ENCODE measurements around the gene KLK8. TPM values are rescaled to one million over a fixed set of nuclear protein-coding genes. Genes with fewer than 3 reads are reported as not detected.

KLK8 gene
- total and polyA plus RNA-seq, 4 donors, result not detected

- no peak overlapping the region for H3K27ac ChIP-seq (ENCODE audit: low read depth in 1 of 2, low read length in 2 of 2)
- H3K27me3 ChIP-seq (ENCODE audit: control insufficient read depth in 4 of 4, insufficient read depth in 4 of 4, low read length in 3 of 4), result peaks cover 0 to 8% (median 0%) of the 10 kb centered on the region in 4 donors
- no peaks in the 10 kb centered on the region for H3K4me1 ChIP-seq (ENCODE audit: control insufficient read depth in 4 of 4, insufficient read depth in 4 of 4, low read length in 3 of 4)
- DNase-seq (ENCODE audit: low spot score), result no peak
- 54% methylated on average over 18 of the region's 18 CpGs for WGBS
- H3K4me3 ChIP-seq (ENCODE audit: low read depth in 1 of 3, low read length in 3 of 3), result no peak overlapping the region
- H3K36me3 ChIP-seq (ENCODE audit: control insufficient read depth in 4 of 4, insufficient read depth in 3 of 4, low read depth in 1 of 4, low read length in 3 of 4), result no peaks in the 10 kb centered on the region
- H3K9ac ChIP-seq (ENCODE audit: low read depth in 1 of 2, low read length in 2 of 2), result no peak overlapping the region
- TF ChIP-seq HNF4G (IDR thresholded peaks at IDR 0.05) (no peak), NR2F2 (IDR thresholded peaks at IDR 0.05) (no peak), TAF1 (conservative IDR thresholded peaks at IDR 0.05) (no peak), GABPA (IDR thresholded peaks at IDR 0.05 in 1 of 2, conservative IDR thresholded peaks at IDR 0.05 in 1 of 2) (no peak), RXRA (IDR thresholded peaks at IDR 0.05) (no peak)
- TF ChIP-seq, protein P1, sequence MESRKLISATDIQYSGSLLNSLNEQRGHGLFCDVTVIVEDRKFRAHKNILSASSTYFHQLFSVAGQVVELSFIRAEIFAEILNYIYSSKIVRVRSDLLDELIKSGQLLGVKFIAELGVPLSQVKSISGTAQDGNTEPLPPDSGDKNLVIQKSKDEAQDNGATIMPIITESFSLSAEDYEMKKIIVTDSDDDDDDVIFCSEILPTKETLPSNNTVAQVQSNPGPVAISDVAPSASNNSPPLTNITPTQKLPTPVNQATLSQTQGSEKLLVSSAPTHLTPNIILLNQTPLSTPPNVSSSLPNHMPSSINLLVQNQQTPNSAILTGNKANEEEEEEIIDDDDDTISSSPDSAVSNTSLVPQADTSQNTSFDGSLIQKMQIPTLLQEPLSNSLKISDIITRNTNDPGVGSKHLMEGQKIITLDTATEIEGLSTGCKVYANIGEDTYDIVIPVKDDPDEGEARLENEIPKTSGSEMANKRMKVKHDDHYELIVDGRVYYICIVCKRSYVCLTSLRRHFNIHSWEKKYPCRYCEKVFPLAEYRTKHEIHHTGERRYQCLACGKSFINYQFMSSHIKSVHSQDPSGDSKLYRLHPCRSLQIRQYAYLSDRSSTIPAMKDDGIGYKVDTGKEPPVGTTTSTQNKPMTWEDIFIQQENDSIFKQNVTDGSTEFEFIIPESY (IDR thresholded peaks at IDR 0.05), result no peak
- peaks cover 0 to 3% (median 0%) of the 10 kb centered on the region in 4 donors for H3K9me3 ChIP-seq (ENCODE audit: control insufficient read depth in 4 of 4, low read length in 3 of 4)
Measured at GRCh38 chr19:51025809-51026553, 24.6 kb upstream of the KLK8 start.

- Histone ChIP-seq H3K9me3 (ENCODE audit: control insufficient read depth in 4 of 4, low read length in 3 of 4) (peaks cover 0 to 3% (median 0%) of the 10 kb centered on the region in 4 donors), H3K4me3 (ENCODE audit: low read depth in 1 of 3, low read length in 3 of 3) (no peak overlapping the region), H3K27me3 (ENCODE audit: control insufficient read depth in 4 of 4, insufficient read depth in 4 of 4, low read length in 3 of 4) (peaks cover 0 to 8% (median 0%) of the 10 kb centered on the region in 4 donors), H3K4me1 (ENCODE audit: control insufficient read depth in 4 of 4, insufficient read depth in 4 of 4, low read length in 3 of 4) (no peaks in the 10 kb centered on the region), H3K36me3 (ENCODE audit: control insufficient read depth in 4 of 4, insufficient read depth in 3 of 4, low read depth in 1 of 4, low read length in 3 of 4) (no peaks in the 10 kb centered on the region), H3K9ac (ENCODE audit: low read depth in 1 of 2, low read length in 2 of 2) (no peak overlapping the region), H3K27ac (ENCODE audit: low read depth in 1 of 2, low read length in 2 of 2) (no peak overlapping the region)
- DNase-seq (ENCODE audit: low spot score), result no peak
- TF ChIP-seq HNF4G (IDR thresholded peaks at IDR 0.05) (no peak), EGR1 (IDR thresholded peaks at IDR 0.05; ENCODE audit: low read depth in 2 of 2) (no peak), YY1 (IDR thresholded peaks at IDR 0.05) (no peak), RXRA (IDR thresholded peaks at IDR 0.05) (no peak), FOXA2 (IDR thresholded peaks at IDR 0.05) (no peak)
- 61% methylated on average over 6 of the region's 6 CpGs for WGBS
Measured at GRCh38 chr19:51025401-51025800, 24.0 kb upstream of the KLK8 start.

- Histone ChIP-seq H3K4me1 (ENCODE audit: control insufficient read depth in 4 of 4, insufficient read depth in 4 of 4, low read length in 3 of 4) (peaks cover 0 to 4% (median 0%) of the 10 kb centered on the region in 4 donors), H3K36me3 (ENCODE audit: control insufficient read depth in 4 of 4, insufficient read depth in 3 of 4, low read depth in 1 of 4, low read length in 3 of 4) (no peaks in the 10 kb centered on the region), H3K9me3 (ENCODE audit: control insufficient read depth in 4 of 4, low read length in 3 of 4) (peaks cover 0 to under 1% (median 0%) of the 10 kb centered on the region in 4 donors), H3K27ac (ENCODE audit: low read depth in 1 of 2, low read length in 2 of 2) (no peak overlapping the region), H3K9ac (ENCODE audit: low read depth in 1 of 2, low read length in 2 of 2) (no peak overlapping the region), H3K27me3 (ENCODE audit: control insufficient read depth in 4 of 4, insufficient read depth in 4 of 4, low read length in 3 of 4) (peaks cover 0 to 8% (median 0%) of the 10 kb centered on the region in 4 donors), H3K4me3 (ENCODE audit: low read depth in 1 of 3, low read length in 3 of 3) (no peak overlapping the region)
- TF ChIP-seq FOXA1 (IDR thresholded peaks at IDR 0.05) (no peak), HNF4A (conservative IDR thresholded peaks at IDR 0.05) (no peak), RAD21 (IDR thresholded peaks at IDR 0.05) (no peak), GABPA (IDR thresholded peaks at IDR 0.05 in 1 of 2, conservative IDR thresholded peaks at IDR 0.05 in 1 of 2) (no peak), JUND (IDR thresholded peaks at IDR 0.05) (no peak), HNF4G (IDR thresholded peaks at IDR 0.05) (no peak), EGR1 (IDR thresholded peaks at IDR 0.05; ENCODE audit: low read depth in 2 of 2) (no peak), MAX (IDR thresholded peaks at IDR 0.05) (no peak), RXRA (IDR thresholded peaks at IDR 0.05) (no peak), NR2F2 (IDR thresholded peaks at IDR 0.05) (no peak), FOXA2 (IDR thresholded peaks at IDR 0.05) (no peak), REST (IDR thresholded peaks at IDR 0.05) (no peak), TAF1 (conservative IDR thresholded peaks at IDR 0.05) (no peak), SP1 (IDR thresholded peaks at IDR 0.05) (no peak), YY1 (IDR thresholded peaks at IDR 0.05) (no peak)
- TF ChIP-seq, protein P1 (IDR thresholded peaks at IDR 0.05), result no peak
- TF ChIP-seq, protein P2, sequence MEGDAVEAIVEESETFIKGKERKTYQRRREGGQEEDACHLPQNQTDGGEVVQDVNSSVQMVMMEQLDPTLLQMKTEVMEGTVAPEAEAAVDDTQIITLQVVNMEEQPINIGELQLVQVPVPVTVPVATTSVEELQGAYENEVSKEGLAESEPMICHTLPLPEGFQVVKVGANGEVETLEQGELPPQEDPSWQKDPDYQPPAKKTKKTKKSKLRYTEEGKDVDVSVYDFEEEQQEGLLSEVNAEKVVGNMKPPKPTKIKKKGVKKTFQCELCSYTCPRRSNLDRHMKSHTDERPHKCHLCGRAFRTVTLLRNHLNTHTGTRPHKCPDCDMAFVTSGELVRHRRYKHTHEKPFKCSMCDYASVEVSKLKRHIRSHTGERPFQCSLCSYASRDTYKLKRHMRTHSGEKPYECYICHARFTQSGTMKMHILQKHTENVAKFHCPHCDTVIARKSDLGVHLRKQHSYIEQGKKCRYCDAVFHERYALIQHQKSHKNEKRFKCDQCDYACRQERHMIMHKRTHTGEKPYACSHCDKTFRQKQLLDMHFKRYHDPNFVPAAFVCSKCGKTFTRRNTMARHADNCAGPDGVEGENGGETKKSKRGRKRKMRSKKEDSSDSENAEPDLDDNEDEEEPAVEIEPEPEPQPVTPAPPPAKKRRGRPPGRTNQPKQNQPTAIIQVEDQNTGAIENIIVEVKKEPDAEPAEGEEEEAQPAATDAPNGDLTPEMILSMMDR (IDR thresholded peaks at IDR 0.05; ENCODE audit: low read depth, low read length, missing input control), result no peak
- DNase-seq (ENCODE audit: low spot score), result no peak
- WGBS, result 25% methylated on average over 5 of the region's 5 CpGs
Measured at GRCh38 chr19:51024924-51025323, 23.5 kb upstream of the KLK8 start.

All from liver (tissue), 9 donors.